Upper lobe of left lung (tissue), 4 donors: Measurements from ENCODE around the gene CPA3.

ENCODE experiments used
- POLR2AphosphoS5 ChIP-seq, 2 donors: sonication (generic); formaldehyde crosslinking; IDR thresholded peaks; one replicate each; pipeline ENCODE4 v1.5.1; 2017; ENCODE audit warnings: antibody characterized with exemption in 2 of 2
- TF ChIP-seq, protein P1 (sequence below), 6 experiments: fragments of 450-650 bp in 4 of 6; fragments of 200-600 bp in 2 of 6; sonication (generic) in 2 of 6; IDR thresholded peaks; one replicate each; pipeline ENCODE4 v1.5.1; 2016 to 2019; ENCODE audit warnings: antibody characterized with exemption in 6 of 6

DNA sequence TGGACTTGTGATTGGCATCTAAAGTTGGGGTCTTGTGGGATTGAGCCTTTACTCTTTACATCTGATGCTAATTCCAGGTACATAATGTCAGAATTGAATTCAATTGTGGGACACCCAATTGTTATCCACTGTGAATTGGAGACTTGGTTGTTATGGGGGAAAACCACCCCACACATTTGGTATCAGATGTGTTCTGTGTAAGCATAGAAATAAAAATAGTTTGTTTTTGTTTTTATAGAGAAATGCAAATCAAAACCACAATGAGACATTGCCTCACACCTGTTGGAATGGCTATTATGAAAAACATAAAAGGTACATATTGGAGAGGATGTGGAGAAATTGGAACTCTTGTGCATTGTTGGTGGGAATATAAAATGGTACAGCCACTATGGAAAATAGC is 58.5 kb downstream of the CPA3 start:
- TF ChIP-seq, protein P1, sequence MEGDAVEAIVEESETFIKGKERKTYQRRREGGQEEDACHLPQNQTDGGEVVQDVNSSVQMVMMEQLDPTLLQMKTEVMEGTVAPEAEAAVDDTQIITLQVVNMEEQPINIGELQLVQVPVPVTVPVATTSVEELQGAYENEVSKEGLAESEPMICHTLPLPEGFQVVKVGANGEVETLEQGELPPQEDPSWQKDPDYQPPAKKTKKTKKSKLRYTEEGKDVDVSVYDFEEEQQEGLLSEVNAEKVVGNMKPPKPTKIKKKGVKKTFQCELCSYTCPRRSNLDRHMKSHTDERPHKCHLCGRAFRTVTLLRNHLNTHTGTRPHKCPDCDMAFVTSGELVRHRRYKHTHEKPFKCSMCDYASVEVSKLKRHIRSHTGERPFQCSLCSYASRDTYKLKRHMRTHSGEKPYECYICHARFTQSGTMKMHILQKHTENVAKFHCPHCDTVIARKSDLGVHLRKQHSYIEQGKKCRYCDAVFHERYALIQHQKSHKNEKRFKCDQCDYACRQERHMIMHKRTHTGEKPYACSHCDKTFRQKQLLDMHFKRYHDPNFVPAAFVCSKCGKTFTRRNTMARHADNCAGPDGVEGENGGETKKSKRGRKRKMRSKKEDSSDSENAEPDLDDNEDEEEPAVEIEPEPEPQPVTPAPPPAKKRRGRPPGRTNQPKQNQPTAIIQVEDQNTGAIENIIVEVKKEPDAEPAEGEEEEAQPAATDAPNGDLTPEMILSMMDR (IDR thresholded peaks at IDR 0.05): no peak
- TF ChIP-seq POLR2AphosphoS5 (IDR thresholded peaks at IDR 0.05): no peak
